Measurements from ENCODE around the gene NUAK2.

The NUAK2 gene

DNA sequence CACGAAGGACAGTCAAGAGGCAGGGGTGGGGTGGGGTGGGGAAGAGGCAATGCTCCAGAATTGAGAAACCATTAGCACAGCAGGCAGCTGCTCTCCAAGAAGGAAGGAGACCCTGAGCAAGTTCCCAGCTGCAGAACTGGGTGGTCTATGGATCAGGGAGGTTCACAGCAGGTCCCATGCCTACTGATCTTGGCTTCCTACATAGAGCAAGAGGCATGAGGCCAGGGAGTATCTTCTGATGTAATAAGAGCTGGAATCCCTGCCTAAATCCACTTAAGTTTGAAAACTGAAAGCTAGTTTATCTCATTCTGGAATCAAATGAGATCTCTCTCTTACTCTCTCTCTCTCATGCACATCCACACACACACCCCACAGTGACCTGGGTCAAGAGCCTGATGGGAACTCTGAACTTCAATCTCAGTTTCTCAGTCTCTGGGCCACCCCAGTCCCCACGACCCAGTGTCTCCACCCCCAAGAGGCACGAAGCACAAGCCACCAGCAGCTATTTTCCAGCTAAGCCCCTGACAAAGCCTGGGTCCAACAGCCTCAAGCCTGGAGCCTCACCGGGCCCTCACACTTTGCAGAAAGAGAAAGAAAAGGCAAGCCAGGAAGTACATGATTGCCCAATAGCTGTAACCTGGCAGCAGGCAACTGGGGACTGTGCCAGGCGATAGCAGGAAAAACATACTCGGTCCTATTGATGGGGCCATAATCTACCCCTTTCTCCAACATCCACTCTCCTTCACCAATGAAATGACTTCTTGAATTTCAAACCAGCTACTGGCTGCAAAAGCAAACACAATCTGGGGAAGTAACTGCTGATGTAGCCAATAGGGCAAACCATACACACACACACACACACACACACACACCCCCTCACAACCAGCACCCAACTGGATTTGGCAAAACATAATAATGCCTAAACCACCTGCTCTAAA is 2.2 kb downstream of the NUAK2 start:
- no peak for DNase-seq (ENCODE audit: low read depth in 2 of 2, low spot score in 1 of 2)

DNA sequence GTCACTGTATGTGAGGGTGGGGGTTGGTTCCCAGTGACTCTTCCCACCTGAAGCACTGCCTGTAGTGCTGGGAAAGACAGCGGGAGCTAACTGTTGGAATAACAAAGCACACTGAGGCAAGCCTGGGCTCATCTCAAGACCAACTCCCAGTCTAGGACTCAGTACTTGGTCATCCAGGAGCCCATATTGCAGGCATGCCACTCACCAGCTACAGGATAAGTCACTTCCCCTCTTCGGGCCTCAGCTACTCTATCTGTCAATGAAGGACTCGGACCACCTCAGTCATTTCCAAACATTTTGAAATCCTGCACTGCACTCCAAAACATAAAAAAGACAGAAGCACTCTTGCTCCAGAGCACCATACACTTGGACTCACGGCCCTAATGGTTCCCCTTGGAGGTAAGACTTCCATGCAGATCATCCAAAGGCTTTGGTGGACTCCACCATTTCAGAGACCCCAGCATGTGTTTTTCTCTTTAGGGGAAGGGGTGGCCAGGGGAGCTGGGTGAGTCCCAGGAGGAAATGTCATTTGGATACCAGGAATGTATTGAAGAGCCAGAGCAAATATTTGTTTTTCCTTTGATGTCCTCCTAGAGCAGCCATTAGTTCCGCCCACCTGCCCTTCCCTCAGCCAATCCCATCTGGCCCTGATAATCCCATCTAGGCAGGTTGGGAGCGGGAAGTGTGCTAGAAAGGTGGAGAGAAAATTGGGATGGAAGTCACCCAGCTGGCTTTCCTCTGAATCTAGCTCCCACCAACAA is 3.1 kb downstream of the NUAK2 start:
- no peak for DNase-seq (ENCODE audit: low read depth in 2 of 2, low spot score in 1 of 2)

DNA sequence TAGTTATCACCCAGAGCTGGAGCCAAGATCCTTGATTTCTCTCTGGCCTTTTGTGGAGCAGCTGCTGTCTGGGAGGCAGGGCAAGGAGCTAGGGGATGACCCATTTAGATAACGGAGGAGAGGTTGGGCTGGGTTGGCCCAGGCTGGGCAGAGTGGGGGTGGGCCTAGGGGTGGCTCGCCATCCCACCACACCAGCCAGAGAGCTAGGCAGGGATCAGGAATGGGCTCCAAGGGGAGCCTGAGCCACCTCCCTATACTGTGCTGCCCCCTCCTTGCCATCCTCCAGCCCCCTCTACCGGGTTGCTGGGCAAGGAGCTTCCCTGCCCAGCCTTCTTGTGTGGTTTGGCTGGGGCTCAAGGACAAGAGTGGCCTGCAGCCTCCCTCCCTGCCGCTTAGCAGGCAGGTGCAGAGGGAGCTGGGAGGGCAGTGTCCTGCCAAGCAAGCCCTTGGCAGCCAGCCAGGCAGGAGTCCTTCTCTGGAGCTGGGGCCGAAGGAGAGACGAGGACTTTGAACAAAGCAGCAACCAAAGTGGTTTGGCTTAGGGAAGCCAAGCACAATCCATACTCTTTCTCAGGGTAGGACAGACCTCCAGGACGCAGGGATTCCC is 4.1 kb downstream of the NUAK2 start:
- DNase-seq (ENCODE audit: low read depth in 2 of 2, low spot score in 1 of 2) = no peak

DNA sequence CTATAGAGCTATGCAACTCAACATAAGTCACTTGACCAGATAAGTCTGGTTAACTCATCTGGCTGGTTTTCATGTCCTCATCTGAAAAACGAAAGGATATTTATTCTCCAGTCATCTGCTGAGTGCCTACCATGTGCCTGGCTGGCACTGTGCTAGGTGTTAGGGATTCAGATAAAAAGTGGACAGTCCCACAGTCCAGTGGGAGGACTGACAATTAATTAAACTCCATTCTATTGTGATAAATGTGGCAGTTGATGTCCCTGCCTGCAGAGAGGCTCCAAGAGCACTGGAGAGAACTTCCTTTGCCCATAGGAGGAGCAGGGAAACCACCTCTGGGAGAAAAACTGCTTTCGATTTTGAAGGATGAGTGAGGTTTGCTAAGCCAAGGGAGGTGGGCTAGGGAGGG is 5.4 kb downstream of the NUAK2 start:
- no peak for DNase-seq (ENCODE audit: low read depth in 2 of 2, low spot score in 1 of 2)

DNA sequence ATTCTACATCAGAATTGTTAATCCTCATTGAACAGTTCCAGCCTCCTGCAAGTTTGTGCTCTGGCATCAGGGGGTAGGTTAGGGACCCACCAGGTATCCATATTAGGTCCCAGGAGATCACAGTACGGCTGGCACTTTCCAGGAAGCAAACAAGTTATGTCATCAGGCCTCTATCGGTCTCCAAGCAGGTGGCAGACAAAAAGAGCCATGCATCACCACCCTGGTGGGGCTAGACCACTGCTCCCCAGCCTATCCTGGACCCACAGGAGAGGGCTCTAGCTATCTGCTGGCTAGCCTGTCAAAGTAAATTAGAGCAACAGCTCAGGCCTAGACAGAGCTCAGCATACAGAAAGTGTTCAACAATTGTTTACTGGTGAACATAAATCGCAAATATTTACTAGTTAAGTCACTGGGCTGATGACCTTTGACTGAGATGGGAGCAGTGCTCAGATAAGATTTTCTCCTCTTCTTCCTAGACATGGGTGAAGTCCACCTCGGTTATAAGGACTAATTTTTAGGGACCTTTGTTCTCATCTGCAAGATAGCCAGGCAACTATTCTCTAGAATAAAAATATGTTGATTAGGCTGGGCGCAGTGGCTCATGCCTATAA is 6.4 kb downstream of the NUAK2 start:
- no peak for DNase-seq (ENCODE audit: low read depth in 2 of 2, low spot score in 1 of 2)

DNA sequence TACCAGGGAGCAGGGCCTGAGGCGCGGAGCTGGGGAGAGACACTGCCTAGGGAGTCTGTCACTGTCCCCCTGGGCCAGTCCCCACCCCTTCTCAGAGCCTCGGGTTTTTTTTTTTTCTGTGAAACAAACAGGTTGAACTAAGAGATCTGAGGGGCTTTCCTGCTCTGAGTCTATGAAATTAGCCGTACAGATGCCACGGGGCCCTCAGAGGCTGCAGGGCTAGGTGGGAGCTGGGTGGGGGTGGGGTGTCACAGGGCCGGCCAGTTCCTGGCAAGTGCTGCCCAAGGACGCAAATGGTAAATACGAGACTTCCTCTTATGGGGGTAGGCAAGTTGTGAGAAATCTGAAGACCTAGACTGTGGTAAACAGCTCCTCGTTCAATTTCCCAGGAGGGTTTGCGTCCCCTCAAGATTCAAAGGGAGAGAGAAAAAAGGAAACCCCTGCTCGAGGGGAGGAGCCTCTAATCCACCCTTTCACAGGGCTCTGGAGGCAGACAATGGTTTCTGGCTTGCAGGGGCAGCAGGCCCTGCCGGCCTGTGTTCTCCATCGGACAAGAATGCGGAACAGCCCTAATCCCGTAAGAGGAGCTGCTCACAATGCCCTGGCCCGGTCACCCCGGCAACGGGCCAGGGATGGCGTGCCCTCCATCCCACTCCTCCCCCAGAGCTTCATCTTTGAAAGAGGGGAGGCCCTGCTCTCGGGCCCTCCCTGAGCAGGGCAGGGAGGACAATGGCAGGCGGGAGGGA is 7.8 kb downstream of the NUAK2 start:
- no peak for DNase-seq (ENCODE audit: low read depth in 2 of 2, low spot score in 1 of 2)

DNA sequence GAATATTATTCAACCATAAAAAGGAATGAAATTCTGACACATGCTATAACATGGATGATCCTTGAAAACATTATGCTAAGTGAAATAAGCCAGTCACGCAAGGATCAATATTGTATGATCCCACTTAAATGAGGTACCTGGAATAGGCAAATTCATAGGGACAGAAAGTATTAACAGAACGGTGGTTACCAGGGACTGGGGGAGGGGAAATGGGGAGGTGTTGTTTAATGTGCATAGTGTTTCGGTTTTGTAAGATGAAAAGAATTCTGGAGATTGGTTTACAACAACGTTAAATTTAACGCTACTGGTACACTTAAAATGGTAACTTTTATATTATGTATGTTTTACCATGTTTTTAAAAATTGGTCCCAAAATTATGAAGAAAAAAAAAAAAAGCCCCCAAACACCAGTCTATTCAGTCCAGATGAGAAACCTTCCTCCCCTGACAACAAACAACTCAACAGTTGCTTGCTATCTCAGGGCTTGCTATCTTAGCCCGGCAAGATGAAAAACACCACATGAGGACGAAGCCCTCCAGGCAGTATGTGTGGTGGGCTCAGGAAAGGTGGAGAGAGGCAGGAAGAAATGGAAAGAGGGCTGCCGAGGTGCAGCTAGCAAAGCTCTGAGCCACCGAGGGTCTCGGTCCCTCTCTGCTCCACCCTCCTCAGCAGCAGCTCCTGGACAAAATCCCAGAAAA is 8.5 kb downstream of the NUAK2 start:
- DNase-seq (ENCODE audit: low read depth in 2 of 2, low spot score in 1 of 2) = no peak

DNA sequence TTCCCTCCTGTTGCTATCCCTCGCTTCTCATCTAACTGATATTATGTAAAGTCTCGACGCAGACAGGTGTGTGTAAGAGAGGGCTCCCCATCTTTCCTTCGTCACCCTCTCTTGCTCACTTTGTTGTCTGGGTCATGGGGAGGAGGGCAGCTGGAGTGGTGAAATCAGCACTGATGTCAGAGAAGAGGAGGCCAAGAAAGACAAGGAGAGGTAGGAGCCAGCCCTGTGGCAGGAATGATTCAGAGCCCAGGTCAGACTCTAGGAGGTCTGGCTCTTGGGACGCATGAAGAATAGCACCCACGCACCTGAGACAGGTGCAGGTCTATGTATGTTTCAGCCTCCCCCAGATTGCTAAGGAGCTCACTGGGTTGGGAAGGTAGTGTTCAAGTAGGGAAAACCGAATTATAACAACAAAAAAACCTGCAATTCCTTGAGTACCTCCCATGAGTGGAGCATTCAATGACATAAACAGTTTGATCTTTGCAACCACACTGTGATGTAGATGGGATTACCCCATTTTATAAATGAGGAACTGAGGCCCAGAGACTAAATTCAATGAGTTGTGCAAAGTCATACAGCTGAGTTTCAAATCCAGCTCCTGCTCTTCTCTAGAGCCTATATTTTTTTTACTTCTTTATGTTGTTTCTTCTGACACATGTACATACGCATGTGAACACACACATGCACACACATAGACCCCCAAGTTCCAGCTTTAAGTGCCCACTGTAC is 10.4 kb downstream of the NUAK2 start:
- no peak for DNase-seq (ENCODE audit: low read depth in 2 of 2, low spot score in 1 of 2)

DNA sequence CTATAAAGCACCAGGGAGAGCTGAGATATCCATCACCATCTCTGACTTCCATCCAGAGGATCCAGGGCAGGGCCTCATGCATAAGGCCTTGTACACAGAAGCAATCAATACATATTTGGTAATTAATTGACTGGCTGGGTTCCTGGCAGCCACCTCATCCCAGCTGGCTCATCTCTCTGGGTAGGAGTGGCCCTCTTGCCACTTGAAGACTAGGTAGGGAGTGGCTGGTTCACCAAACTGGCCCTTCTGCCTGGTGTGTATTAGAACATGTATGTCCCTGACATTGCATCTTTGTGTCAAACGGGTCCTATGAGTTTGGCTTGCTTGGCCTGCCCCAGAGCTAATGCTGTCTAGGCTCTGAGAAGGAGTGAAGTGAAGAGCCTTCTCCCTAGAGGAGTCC is 11.8 kb downstream of the NUAK2 start:
- no peak for DNase-seq (ENCODE audit: low read depth in 2 of 2, low spot score in 1 of 2)

DNA sequence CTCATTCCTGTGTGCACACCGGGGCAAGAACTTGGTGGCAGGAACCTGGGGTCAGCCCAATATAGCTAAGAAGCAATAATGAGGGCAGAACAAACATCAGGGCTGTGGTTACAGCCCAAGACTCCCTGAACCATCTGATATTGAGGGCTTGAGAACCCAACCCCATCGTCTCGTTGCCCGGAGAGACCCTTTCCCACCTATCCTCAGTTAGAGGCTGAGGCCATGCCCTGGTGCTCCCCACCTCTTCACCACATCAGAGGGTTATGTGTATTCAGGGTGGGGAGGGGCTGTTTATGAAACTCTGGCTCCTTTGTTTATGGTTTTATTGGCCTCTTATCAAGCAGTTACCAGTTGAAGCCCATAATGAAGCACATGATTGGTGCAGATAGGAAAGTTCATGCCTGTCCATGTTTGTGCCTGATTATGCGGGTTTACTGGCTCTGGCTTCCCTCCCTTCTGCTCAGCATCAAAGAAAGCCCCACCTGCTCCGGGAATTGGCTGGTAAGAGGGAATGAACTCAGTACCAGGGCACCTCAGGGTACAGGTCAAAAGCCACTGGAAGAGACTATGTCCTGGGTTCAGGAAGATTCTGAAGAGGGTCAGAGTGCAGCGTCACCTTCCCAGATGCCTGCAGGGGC is 14.5 kb downstream of the NUAK2 start:
- DNase-seq (ENCODE audit: low read depth in 2 of 2, low spot score in 1 of 2) = no peak

DNA sequence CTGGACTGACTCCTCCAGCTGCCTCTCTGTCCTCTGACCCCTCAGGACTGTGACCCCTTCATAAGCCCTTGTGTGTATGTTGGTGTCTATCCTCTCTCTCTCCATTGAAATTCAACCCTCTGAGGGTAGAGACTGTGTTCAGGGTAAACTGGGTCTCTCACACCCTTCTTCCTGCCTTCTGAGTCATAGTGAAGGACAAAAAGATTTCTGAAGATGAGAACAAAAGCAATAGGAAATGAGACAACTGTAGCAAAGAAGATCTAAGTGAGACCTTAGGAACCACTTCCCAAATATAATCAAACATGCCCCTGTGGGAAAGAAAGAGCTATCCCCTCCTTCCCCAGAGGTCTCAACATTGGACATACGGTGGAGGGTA is 16.9 kb downstream of the NUAK2 start:
- no peak for DNase-seq (ENCODE audit: low read depth in 2 of 2, low spot score in 1 of 2)

DNA sequence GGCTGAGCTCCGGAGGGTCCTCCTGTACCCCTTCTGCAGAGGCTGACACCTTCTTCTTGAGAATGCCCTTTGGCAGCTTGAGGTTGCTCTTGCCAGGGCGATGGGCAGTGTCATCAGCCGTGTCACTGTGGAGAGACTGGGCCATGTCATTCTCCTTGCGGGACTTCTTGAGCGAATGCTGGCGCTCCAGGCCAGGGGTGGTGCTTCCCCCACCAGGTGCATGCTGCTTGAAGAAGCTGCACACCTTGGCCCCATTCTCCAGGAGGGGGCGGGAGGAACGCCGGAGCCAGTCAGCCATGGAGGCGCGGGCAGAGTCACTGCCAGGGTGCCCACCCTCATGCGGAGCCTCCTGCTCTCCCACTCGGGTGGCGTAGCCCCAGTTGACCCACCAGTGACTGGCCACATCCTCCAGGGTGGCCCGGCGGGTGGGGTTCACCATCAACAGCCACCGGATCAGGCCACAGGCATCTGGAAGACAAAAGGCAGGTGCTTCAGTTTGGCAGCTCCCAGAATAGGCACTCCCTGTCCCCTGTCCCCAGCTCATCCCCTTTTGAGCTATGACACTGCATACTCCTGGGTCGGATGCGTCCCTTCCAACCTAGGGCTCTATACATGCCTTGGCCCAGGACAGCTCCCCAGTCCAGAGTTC is 17.4 kb downstream of the NUAK2 start:
- no peak for DNase-seq (ENCODE audit: low read depth in 2 of 2, low spot score in 1 of 2)

DNA sequence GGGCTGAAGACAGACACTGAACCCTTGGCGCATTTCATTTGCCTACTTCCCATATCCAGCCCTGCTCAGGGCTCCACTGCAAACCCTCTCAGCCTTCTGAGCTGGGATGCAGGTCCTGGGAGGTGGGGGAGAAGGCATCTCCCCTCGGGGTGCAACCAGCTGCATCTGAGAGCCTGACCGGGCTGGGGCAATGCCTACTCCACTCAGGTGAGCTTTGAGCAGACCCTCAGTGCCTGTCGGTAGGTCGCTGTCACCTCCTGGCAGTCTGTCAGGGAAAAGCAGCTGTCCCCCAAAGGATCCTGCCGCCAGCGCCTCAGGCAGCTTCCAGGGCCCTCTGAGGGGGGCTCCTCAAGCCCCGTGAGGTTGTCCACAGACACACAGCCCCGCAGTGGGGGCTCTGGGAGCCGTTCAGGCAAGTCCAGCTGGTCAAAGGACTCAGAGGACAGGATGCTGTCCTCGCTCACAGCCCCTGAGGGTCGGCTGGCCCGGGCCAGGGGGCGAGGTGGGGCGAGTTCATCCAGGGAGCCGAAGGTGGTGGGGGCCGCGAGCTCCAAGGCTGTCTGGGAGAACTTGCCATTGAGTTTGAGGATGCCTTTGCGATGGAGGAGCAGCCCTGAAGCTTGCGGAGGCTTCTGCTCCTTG is 18.2 kb downstream of the NUAK2 start:
- no peak for DNase-seq (ENCODE audit: low read depth in 2 of 2, low spot score in 1 of 2)

DNA sequence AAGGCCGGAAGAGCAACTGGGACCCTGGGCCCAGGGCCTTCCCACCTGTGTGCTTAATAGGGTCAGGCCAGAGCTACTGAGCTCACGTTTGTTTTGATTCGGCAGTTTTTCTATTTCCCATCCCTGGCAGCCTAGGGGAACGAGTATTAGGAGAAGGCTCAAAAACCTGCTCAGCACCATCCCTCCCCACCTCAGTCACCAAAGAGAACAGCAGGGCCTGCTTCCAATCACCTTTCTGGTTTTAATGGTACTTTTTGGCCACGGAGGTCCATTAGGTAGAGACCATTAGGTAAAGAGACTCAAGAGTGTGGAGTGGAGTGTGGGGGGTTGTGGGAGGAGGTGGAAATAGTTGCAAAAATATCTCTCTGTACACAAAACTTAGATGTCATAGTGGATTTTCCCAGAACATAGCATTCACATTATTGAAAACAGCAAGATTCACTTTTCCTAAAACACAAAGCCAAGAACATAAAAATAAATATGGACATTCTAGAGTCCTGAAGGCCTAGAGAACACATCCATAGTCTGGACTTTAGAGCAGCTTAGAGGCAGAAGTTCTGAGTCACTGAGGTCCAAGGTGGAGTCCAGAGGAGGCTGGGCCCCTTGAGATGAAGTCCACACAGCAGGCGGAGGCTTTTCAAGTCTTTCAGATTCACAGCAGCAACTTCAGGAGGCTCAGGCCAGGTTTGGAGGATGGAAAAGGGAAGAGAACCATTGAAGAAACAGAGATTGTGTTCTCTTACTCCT is 19.5 kb downstream of the NUAK2 start:
- no peak for DNase-seq (ENCODE audit: low read depth in 2 of 2, low spot score in 1 of 2)

DNA sequence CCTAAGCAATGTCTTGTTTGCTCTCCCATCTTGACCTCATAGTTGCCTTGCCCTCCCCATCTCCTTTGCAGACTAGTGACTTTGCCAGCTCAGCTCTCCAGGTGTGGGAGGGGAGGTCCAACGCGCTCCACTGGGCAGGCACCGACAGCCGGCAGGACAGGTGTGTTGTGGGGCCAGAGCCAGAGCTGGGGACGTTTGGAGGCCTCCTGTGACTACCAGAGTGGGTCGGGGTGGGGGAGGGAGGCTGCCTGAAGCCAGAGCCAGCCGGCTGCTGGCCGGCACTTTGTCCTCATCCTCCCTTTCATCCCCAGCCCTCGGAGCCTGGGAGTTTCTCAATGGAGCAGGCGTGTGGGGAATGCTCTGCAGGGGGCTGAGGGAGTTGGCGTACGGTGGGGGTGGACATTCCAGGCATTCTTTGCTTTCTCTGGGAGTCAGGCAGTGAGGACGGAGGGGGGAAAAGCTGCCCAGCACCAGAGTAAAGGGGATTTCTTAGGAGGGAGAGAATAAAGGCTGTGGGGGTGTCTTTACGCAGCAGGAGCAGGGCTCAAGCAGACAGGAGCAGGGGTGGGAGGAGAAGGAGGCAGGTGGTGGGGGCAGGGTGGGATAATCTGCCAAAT is 20.2 kb downstream of the NUAK2 start:
- no peak for DNase-seq (ENCODE audit: low read depth in 2 of 2, low spot score in 1 of 2)

DNA sequence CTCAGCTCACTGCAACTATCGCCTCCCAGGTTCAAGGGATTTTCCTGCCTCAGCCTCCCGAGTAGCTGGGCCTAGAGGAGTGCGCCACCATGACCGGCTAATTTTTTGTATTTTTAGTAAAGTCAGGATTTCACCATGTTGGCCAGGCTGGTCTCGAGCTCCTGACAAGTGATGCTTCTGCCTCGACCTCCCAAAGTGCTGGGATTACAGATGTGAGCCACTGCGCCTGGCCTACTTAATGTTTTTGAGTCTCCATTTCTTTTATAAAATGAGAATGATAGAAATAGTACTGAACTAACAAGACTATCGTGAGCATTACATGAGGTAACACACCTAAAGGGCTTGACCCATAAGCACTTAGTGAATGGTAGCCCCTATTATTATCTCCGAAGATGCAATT is 21.4 kb downstream of the NUAK2 start:
- no peak for DNase-seq (ENCODE audit: low read depth in 2 of 2, low spot score in 1 of 2)
